HCT116 (cell line): ENCODE measurements around the gene ATP10B. TPM values are rescaled to one million over a fixed set of nuclear protein-coding genes. Genes with fewer than 3 reads are reported as not detected.

Experiments
- ATAC-seq: fragments of 200-7000 bp; cut with Tn5 transposase; 2 replicates; pipeline ENCODE4 v1.9.1; 2020; ENCODE audit warnings: mild to moderate bottlenecking, moderate library complexity
- BruUV-seq: library from RNA; stranded (reverse); fragments of 400-500 nt; replicated peaks from 2 replicates; lab custom pipeline; 2021; lab: Mats Ljungman, UMichigan
- CTCF ChIA-PET: fragments of 300-600 bp; sonication (Branson Sonifier 250); formaldehyde crosslinking; loops from one replicate; lab custom pipeline; 2021; ENCODE audit warnings: antibody characterized with exemption; lab: Charles Lee
- POLR2A ChIA-PET: fragments of 300-600, 350-600 bp; sonication (Branson Sonifier 250); formaldehyde crosslinking; loops from one replicate; lab custom pipeline; 2021; ENCODE audit warnings: antibody characterized with exemption; lab: Charles Lee
- RAD21 ChIA-PET, 2 experiments: fragments of 300-600 bp; sonication (Branson Sonifier 250); formaldehyde crosslinking; loops; one replicate each; lab custom pipeline; 2023; ENCODE audit warnings: low total read pairs in 2 of 2; ENCODE audit not compliant: uncharacterized antibody in 2 of 2, unreplicated experiment in 2 of 2, low non-redundant PET in 1 of 2; lab: Charles Lee
- DNase-seq: peaks from one replicate; pipeline ENCODE4 v3.0.0-alpha.2; 2010; ENCODE audit warnings: low read depth, low spot score
- H2AFZ ChIP-seq: fragments of 200-600 bp; shearing (Covaris generic), sonication (generic); 2 replicates; pipeline ENCODE4 v1.6.1; 2017; ENCODE audit warnings: low read depth, mixed run types, mixed read lengths, antibody characterized with exemption, low read length; ENCODE audit not compliant: poor library complexity, severe bottlenecking
- H3K27ac ChIP-seq: 2 replicates; pipeline ENCODE4 v1.5.1; 2012; ENCODE audit warnings: low read depth, low read length
- H3K27me3 ChIP-seq: fragments of 200-600 bp; sonication (generic); 2 replicates; pipeline ENCODE4 v1.6.1; 2016; ENCODE audit warnings: mixed run types, low read length, mixed read lengths; ENCODE audit not compliant: insufficient read depth
- H3K36me3 ChIP-seq, 2 experiments: fragments of 200-500 bp in 1 of 2; fragments of 200-600 bp in 1 of 2; sonication (Bioruptor generic) in 1 of 2; sonication (generic) in 1 of 2; 2 replicates each; pipeline versions ENCODE4 v1.5.1 to v1.6.1; 2014 to 2016; ENCODE audit warnings: low read length in 2 of 2, inconsistent platforms in 1 of 2, mixed read lengths in 1 of 2, mixed run types in 1 of 2; ENCODE audit not compliant: insufficient read depth in 2 of 2, control insufficient read depth in 1 of 2
- H3K4me1 ChIP-seq, 2 experiments: fragments of 200-600 bp in 1 of 2; sonication (generic) in 1 of 2; 2 replicates each; pipeline versions ENCODE4 v1.5.1 to v1.6.1; 2012 to 2017; ENCODE audit warnings: low read length in 2 of 2, inconsistent platforms in 1 of 2, mild to moderate bottlenecking in 1 of 2, mixed read lengths in 1 of 2, mixed run types in 1 of 2, moderate library complexity in 1 of 2; ENCODE audit not compliant: insufficient read depth in 2 of 2, control insufficient read depth in 1 of 2
- H3K4me2 ChIP-seq: fragments of 200-600 bp; sonication (generic); 2 replicates; pipeline ENCODE4 v1.6.1; 2017; ENCODE audit warnings: mixed run types, low read length, mixed read lengths
- H3K4me3 ChIP-seq, 2 experiments: fragments of 200-600 bp in 1 of 2; sonication (generic) in 1 of 2; replicated peaks in 1 of 2; 2 replicates each; pipeline ENCODE4 v1.5.1; 2011 to 2016; ENCODE audit warnings: low read length in 2 of 2, control low read depth in 1 of 2, low read depth in 1 of 2, mild to moderate bottlenecking in 1 of 2, mixed read lengths in 1 of 2, mixed run types in 1 of 2
- H3K79me2 ChIP-seq: fragments of 200-600 bp; sonication (generic); 2 replicates; pipeline ENCODE4 v1.6.1; 2017; ENCODE audit warnings: mild to moderate bottlenecking, mixed run types, low read length, moderate library complexity, mixed read lengths; ENCODE audit not compliant: insufficient read depth
- H3K9ac ChIP-seq: fragments of 200-600 bp; sonication (generic); 2 replicates; pipeline ENCODE4 v1.6.1; 2016; ENCODE audit warnings: low read length, mixed read lengths
- H3K9me2 ChIP-seq: fragments of 200-600 bp; sonication (generic), shearing (Covaris generic); 2 replicates; pipeline ENCODE4 v1.6.1; 2017; ENCODE audit warnings: mixed run types, mild to moderate bottlenecking, moderate library complexity; ENCODE audit not compliant: insufficient read depth
- H3K9me3 ChIP-seq, 2 experiments: fragments of 200-500 bp in 1 of 2; fragments of 200-600 bp in 1 of 2; sonication (Bioruptor generic) in 1 of 2; sonication (generic) in 1 of 2; 2 replicates each; pipeline ENCODE4 v1.6.1; 2014 to 2017; ENCODE audit warnings: low read length in 2 of 2, mixed read lengths in 2 of 2, inconsistent platforms in 1 of 2, low read depth in 1 of 2, mild to moderate bottlenecking in 1 of 2, mixed run types in 1 of 2, moderate library complexity in 1 of 2; ENCODE audit not compliant: control insufficient read depth in 1 of 2, insufficient read depth in 1 of 2
- H4K20me1 ChIP-seq: fragments of 200-600 bp; sonication (generic), shearing (Covaris generic); 2 replicates; pipeline ENCODE4 v1.6.1; 2017; ENCODE audit warnings: mixed run types, mild to moderate bottlenecking, moderate library complexity; ENCODE audit not compliant: insufficient read depth
- CBX3 ChIP-seq: IDR thresholded peaks from 2 replicates; pipeline ENCODE4 v1.6.1; 2012; ENCODE audit warnings: low read depth
- CEBPB ChIP-seq: IDR thresholded peaks from 2 replicates; pipeline ENCODE4 v1.6.1; 2012; ENCODE audit warnings: low read depth
- EGR1 ChIP-seq: IDR thresholded peaks from 2 replicates; pipeline ENCODE4 v1.6.1; 2012; ENCODE audit warnings: low read depth
- ELF1 ChIP-seq: IDR thresholded peaks from 2 replicates; pipeline ENCODE4 v1.6.1; 2012; ENCODE audit warnings: low read depth, borderline replicate concordance
- EZH2 ChIP-seq: fragments of 200-600 bp; sonication (generic); IDR thresholded peaks from 2 replicates; pipeline ENCODE4 v1.6.1; 2017; ENCODE audit warnings: antibody characterized with exemption, mixed run types
- EZH2phosphoT487 ChIP-seq: fragments of 200-600 bp; IDR thresholded peaks from 2 replicates; pipeline ENCODE4 v1.6.1; 2018; ENCODE audit warnings: antibody characterized with exemption, borderline replicate concordance
- FOSL1 ChIP-seq: IDR thresholded peaks from 2 replicates; pipeline ENCODE4 v1.6.1; 2012; ENCODE audit warnings: low read depth
- JUND ChIP-seq: IDR thresholded peaks from 2 replicates; pipeline ENCODE4 v1.6.1; 2012
- POLR2A ChIP-seq: IDR thresholded peaks from 2 replicates; pipeline ENCODE4 v1.7.0; 2011; ENCODE audit warnings: borderline replicate concordance; ENCODE audit not compliant: insufficient read depth, insufficient read length; ENCODE audit errors: extremely low read depth
- POLR2AphosphoS5 ChIP-seq: IDR thresholded peaks from 2 replicates; pipeline ENCODE4 v1.6.1; 2011; ENCODE audit warnings: mild to moderate bottlenecking, low read depth, low read length, moderate library complexity
- SIN3A ChIP-seq: IDR thresholded peaks from 2 replicates; pipeline ENCODE4 v1.6.1; 2012; ENCODE audit warnings: low read depth
- SP1 ChIP-seq: IDR thresholded peaks from 2 replicates; pipeline ENCODE4 v1.6.1; 2012; ENCODE audit warnings: low read depth
- TCF7L2 ChIP-seq: IDR thresholded peaks from 2 replicates; pipeline ENCODE4 v1.7.0; 2011; ENCODE audit warnings: borderline replicate concordance, inconsistent platforms; ENCODE audit not compliant: insufficient read depth, insufficient read length; ENCODE audit errors: extremely low read depth
- YY1 ChIP-seq: IDR thresholded peaks from 2 replicates; pipeline ENCODE4 v1.6.1; 2011; ENCODE audit warnings: low read length, low read depth, moderate library complexity, mild to moderate bottlenecking; ENCODE audit not compliant: insufficient replicate concordance; ENCODE audit errors: extremely low read depth
- intact Hi-C: fragments of 100-400 bp; cut with micrococcal nuclease; formaldehyde crosslinking; loops from 2 replicates; pipeline ENCODE4 v1.10.0; 2022
- total RNA-seq: library from RNA; stranded (reverse); gene quantifications from one replicate; pipeline ENCODE4 v1.2.1, GENCODE V29; 2021; ENCODE audit not compliant: unreplicated experiment
- TF ChIP-seq, protein P1 (sequence below): IDR thresholded peaks from 2 replicates; pipeline ENCODE4 v1.6.1; 2012
- TF ChIP-seq, protein P2 (sequence below), 3 experiments: fragments of 200-600 bp in 1 of 3; sonication (generic) in 1 of 3; IDR thresholded peaks in 2 of 3; conservative IDR thresholded peaks in 1 of 3; 2 replicates each; pipeline ENCODE4 v1.5.1; 2012 to 2017; ENCODE audit warnings: low read depth in 2 of 3, low read length in 2 of 3, antibody characterized with exemption in 1 of 3, borderline replicate concordance in 1 of 3, control low read depth in 1 of 3, mild to moderate bottlenecking in 1 of 3, mixed read lengths in 1 of 3, mixed run types in 1 of 3, moderate library complexity in 1 of 3; ENCODE audit not compliant: insufficient read depth in 1 of 3
- TF ChIP-seq, protein P3 (sequence below): IDR thresholded peaks from 2 replicates; pipeline ENCODE4 v1.6.1; 2011; ENCODE audit warnings: mild to moderate bottlenecking, low read length, moderate library complexity; ENCODE audit not compliant: insufficient replicate concordance; ENCODE audit errors: extremely low read depth

Gene ATP10B
- total RNA-seq, 1 experiment from 2014 or later = 0.07 TPM

DNA sequence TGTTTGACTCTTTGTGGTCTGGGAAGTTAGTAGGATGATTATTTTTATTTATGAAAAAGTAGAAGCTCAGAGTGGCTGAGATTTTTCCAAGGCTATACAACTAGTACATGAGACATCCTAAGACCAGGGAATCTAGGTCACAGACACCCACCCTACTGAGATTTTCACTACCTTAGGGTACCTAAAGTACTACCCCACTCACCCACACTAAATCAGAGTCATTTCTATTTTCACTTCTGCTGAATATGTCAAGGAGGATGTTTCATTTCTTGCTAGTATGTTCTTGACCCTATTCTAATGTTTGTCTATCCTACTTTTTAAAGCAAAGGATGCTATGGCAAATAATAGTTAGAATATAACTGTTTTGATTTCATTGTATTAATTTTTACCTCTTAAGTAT lies 206.0 kb downstream of the ATP10B start:
- ChIA-PET POLR2A (no interaction called here), RAD21 (no interaction called here), CTCF (no interaction called here)
- no TSS peak for BruUV-seq
- Histone ChIP-seq H3K4me3 (no peak overlapping the region), H4K20me1 (no peaks in the 10 kb centered on the region), H3K9me2 (no peaks in the 10 kb centered on the region), H3K27ac (no peak overlapping the region), H2AFZ (no peak overlapping the region), H3K79me2 (no peaks in the 10 kb centered on the region), H3K9me3 (no peaks in the 10 kb centered on the region), H3K27me3 (0 out of 2 replicates have a peak, but pooled peaks cover 3% of the 10 kb centered on the region), H3K9ac (no peak overlapping the region), H3K36me3 (no peaks in the 10 kb centered on the region), H3K4me1 (no peaks in the 10 kb centered on the region), H3K4me2 (no peak overlapping the region)
- DNase-seq (no peak), ATAC-seq (no peak)
- TF ChIP-seq CBX3 = no peak
- TF ChIP-seq, protein P1, sequence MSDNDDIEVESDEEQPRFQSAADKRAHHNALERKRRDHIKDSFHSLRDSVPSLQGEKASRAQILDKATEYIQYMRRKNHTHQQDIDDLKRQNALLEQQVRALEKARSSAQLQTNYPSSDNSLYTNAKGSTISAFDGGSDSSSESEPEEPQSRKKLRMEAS = no peak
- TF ChIP-seq SP1 = no peak
- intact Hi-C loops = no loop called here

DNA sequence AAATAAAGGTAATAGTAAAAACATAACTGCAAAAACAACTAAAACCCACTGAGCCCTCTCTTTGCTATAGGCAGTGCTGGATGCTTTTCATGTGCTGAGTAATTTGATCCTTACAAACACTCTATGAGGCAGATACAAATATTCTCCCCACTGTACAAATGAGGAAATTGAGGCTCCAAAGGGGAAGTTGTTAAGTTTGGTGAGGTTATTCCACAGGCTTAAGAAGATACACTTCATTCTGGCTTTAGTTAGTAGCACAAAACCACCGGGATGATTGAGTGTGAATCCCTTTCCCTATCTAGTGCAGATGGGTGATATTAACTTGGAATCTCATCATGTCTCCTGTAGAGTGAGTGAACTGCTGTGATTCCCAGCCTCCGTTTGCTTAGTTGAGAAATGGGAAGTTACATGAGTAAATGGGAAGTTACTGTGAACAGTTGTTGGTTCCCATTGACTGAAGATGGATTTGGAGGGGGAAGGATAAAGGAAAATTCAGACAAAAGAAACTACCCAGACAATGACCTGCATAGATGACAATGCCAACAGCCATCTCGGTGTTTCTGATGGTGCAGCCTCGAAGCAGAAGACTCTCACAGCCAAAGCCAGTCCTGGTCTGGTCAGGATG lies 208.3 kb downstream of the ATP10B start:
- no TSS peak for BruUV-seq
- ChIA-PET CTCF (no interaction called here), POLR2A (no interaction called here)
- TF ChIP-seq TCF7L2 (no peak), FOSL1 (no peak), SIN3A (no peak), SP1 (no peak), POLR2AphosphoS5 (no peak), ELF1 (no peak), POLR2A (no peak), EGR1 (no peak), CEBPB (no peak), EZH2phosphoT487 (no peak), YY1 (no peak), JUND (no peak), EZH2 (no peak)
- TF ChIP-seq, protein P2, sequence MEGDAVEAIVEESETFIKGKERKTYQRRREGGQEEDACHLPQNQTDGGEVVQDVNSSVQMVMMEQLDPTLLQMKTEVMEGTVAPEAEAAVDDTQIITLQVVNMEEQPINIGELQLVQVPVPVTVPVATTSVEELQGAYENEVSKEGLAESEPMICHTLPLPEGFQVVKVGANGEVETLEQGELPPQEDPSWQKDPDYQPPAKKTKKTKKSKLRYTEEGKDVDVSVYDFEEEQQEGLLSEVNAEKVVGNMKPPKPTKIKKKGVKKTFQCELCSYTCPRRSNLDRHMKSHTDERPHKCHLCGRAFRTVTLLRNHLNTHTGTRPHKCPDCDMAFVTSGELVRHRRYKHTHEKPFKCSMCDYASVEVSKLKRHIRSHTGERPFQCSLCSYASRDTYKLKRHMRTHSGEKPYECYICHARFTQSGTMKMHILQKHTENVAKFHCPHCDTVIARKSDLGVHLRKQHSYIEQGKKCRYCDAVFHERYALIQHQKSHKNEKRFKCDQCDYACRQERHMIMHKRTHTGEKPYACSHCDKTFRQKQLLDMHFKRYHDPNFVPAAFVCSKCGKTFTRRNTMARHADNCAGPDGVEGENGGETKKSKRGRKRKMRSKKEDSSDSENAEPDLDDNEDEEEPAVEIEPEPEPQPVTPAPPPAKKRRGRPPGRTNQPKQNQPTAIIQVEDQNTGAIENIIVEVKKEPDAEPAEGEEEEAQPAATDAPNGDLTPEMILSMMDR (IDR thresholded peaks at IDR 0.05 in 2 of 3, conservative IDR thresholded peaks at IDR 0.05 in 1 of 3; ENCODE audit: borderline replicate concordance in 1 of 3, insufficient read depth in 1 of 3, low read depth in 2 of 3, low read length in 2 of 3) = no peak
- TF ChIP-seq, protein P1 = no peak
- TF ChIP-seq, protein P3, sequence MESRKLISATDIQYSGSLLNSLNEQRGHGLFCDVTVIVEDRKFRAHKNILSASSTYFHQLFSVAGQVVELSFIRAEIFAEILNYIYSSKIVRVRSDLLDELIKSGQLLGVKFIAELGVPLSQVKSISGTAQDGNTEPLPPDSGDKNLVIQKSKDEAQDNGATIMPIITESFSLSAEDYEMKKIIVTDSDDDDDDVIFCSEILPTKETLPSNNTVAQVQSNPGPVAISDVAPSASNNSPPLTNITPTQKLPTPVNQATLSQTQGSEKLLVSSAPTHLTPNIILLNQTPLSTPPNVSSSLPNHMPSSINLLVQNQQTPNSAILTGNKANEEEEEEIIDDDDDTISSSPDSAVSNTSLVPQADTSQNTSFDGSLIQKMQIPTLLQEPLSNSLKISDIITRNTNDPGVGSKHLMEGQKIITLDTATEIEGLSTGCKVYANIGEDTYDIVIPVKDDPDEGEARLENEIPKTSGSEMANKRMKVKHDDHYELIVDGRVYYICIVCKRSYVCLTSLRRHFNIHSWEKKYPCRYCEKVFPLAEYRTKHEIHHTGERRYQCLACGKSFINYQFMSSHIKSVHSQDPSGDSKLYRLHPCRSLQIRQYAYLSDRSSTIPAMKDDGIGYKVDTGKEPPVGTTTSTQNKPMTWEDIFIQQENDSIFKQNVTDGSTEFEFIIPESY = no peak

More for the DNA sequence above, 208.3 kb downstream of the ATP10B start:
- Histone ChIP-seq H2AFZ (no peak overlapping the region), H3K79me2 (no peaks in the 10 kb centered on the region), H3K27me3 (0 out of 2 replicates have a peak, but pooled peaks cover 3% of the 10 kb centered on the region), H3K4me1 (no peaks in the 10 kb centered on the region), H3K4me2 (no peak overlapping the region), H3K9me3 (no peaks in the 10 kb centered on the region), H3K9me2 (no peaks in the 10 kb centered on the region), H3K36me3 (no peaks in the 10 kb centered on the region), H3K4me3 (no peak overlapping the region), H4K20me1 (no peaks in the 10 kb centered on the region), H3K9ac (no peak overlapping the region), H3K27ac (no peak overlapping the region)
- no peak for DNase-seq
- intact Hi-C loops = no loop called here
- no peak for ATAC-seq
- RAD21 ChIA-PET = no interaction called here
